Measurements from ENCODE around the gene CA9. TPM values are rescaled to one million over a fixed set of nuclear protein-coding genes. Genes with fewer than 3 reads are reported as not detected.
"Not testable (repeated sequence)": the region's sequence is repeated elsewhere in the genome, so short reads cannot be mapped to it uniquely, and the experiment has no call there.

Gene CA9
- total RNA-seq, 2 experiments from 2014 or later, result not detected

DNA sequence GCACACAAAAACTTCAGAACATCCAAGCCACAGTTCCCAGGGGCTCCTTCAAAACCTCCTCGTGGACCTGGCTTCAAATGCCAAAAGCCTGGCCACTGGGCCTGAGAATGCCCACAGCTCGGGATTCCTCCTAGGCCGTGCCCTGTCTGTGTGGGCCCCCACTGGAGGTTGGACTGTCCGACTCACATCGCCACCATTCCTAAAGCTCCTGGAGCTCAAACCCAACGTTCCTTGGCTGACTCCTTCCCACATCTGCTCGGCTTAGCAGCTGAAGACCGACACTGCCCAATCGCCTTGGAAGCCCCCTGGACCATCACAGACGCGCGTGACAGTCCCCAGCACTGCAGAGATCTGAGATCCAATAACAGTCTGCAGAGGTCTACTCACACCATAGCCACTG lies 30.7 kb upstream of the CA9 start:
- peaks cover 51% of the 10 kb centered on the region for H3K4me1 ChIP-seq (ENCODE audit: insufficient read depth, low read length)
- H3K4me1 Mint-ChIP-seq (ENCODE audit: low read depth), result peaks cover 69% of the 10 kb centered on the region
- H3K27ac Mint-ChIP-seq, result peak overlapping the region; percentile 51

DNA sequence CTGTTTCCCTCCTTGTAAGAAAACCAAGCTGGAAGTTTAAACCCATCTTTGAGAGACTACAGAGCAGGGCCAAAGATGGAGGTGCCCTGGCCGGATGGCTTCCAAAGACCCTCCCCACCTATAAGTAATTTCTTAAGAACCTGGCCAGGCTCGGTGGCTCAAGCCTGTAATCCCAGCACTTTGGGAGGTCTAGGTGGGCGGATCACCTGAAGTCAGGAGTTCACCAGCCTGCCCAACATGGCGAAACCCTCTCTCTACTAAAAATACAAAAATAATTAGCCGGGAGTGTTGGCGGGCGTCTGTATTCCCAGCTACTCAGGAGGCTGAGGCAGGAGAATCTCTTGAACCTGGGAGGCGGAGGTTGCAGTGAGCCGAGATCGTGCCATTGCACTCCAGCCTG lies 28.0 kb upstream of the CA9 start:
- peak overlapping the region; percentile 80 to 82 for H3K27ac ChIP-seq (ENCODE audit: low read depth in 1 of 2, low read length in 2 of 2)
- ChIA-PET CTCF (interaction anchor here (0.7 to 7.8 kb wide), 12 partner anchors 14 to 539 kb away, joined by 3 to 94 read pairs (median 16); partner anchors contain the start of genes ARHGEF39, CCDC107, CREB3 and RMRP), POLR2A (interaction anchor here (0.8 to 6.3 kb wide), 18 partner anchors 11 to 103 kb away, joined by 4 to 175 read pairs (median 12); partner anchors contain the start of genes ARHGEF39, CCDC107, CD72 and CREB3)
- peaks cover 73% of the 10 kb centered on the region for H3K4me1 Mint-ChIP-seq (ENCODE audit: low read depth)
- H3K9me3 Mint-ChIP-seq; ATAC-seq (ENCODE audit: poor library complexity); DNase-seq; H3K9me3 ChIP-seq (ENCODE audit: control insufficient read depth in 1 of 2, insufficient read depth in 1 of 2, low read length in 2 of 2); H3K27me3 Mint-ChIP-seq; H3K27me3 ChIP-seq (ENCODE audit: control insufficient read depth in 1 of 2, insufficient read depth in 2 of 2, low read length in 2 of 2); H3K36me3 ChIP-seq (ENCODE audit: insufficient read depth, low read length): not testable (repeated sequence)
- H3K27ac Mint-ChIP-seq, result peak overlapping the region; percentile 94
- intact Hi-C loops (cut with DNase I, micrococcal nuclease), result loop anchor here (1.0 to 5.0 kb wide), 7 partner anchors 41 to 169 kb away; partner anchors contain the start of genes CREB3 (in 1 of the 2), GBA2 (in 1 of the 2), HINT2 (in 1 of the 2) and RGP1 (in 1 of the 2)
- peaks cover 32% of the 10 kb centered on the region for H3K36me3 Mint-ChIP-seq (ENCODE audit: low read depth)
- H3K4me3 Mint-ChIP-seq, result peak overlapping the region; percentile 94
- peak overlapping the region; percentile 72 for H3K4me3 ChIP-seq (ENCODE audit: low read length)
- H3K4me1 ChIP-seq (ENCODE audit: insufficient read depth, low read length), result peaks cover 69% of the 10 kb centered on the region

More for the DNA sequence above, 30.7 kb upstream of the CA9 start:
- no peak overlapping the region for H3K4me3 ChIP-seq (ENCODE audit: low read length)
- no peak for ATAC-seq (ENCODE audit: poor library complexity)
- POLR2A ChIA-PET, result no interaction called here
- intact Hi-C loops (cut with DNase I, micrococcal nuclease), result no loop called here
- no peaks in the 10 kb centered on the region for H3K9me3 ChIP-seq (ENCODE audit: control insufficient read depth in 1 of 2, insufficient read depth in 1 of 2, low read length in 2 of 2)
- TF ChIP-seq, protein P1, sequence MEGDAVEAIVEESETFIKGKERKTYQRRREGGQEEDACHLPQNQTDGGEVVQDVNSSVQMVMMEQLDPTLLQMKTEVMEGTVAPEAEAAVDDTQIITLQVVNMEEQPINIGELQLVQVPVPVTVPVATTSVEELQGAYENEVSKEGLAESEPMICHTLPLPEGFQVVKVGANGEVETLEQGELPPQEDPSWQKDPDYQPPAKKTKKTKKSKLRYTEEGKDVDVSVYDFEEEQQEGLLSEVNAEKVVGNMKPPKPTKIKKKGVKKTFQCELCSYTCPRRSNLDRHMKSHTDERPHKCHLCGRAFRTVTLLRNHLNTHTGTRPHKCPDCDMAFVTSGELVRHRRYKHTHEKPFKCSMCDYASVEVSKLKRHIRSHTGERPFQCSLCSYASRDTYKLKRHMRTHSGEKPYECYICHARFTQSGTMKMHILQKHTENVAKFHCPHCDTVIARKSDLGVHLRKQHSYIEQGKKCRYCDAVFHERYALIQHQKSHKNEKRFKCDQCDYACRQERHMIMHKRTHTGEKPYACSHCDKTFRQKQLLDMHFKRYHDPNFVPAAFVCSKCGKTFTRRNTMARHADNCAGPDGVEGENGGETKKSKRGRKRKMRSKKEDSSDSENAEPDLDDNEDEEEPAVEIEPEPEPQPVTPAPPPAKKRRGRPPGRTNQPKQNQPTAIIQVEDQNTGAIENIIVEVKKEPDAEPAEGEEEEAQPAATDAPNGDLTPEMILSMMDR (IDR thresholded peaks at IDR 0.05), result no peak
- no peaks in the 10 kb centered on the region for H3K36me3 ChIP-seq (ENCODE audit: insufficient read depth, low read length)
- no peak for DNase-seq
- H3K27me3 Mint-ChIP-seq, result no peaks in the 10 kb centered on the region
- H3K9me3 Mint-ChIP-seq, result no peaks in the 10 kb centered on the region
- CTCF ChIA-PET, result interaction anchor here (1.0 to 1.3 kb wide), 2 partner anchors 26 to 39 kb away, joined by 3 to 4 read pairs; no protein-coding TSS in a partner anchor
- peaks cover 22% of the 10 kb centered on the region for H3K36me3 Mint-ChIP-seq (ENCODE audit: low read depth)
- H3K4me3 Mint-ChIP-seq, result peak overlapping the region; percentile 20
- H3K27ac ChIP-seq (ENCODE audit: low read depth in 1 of 2, low read length in 2 of 2), result no peak overlapping the region
- no peaks in the 10 kb centered on the region for H3K27me3 ChIP-seq (ENCODE audit: control insufficient read depth in 1 of 2, insufficient read depth in 2 of 2, low read length in 2 of 2)

DNA sequence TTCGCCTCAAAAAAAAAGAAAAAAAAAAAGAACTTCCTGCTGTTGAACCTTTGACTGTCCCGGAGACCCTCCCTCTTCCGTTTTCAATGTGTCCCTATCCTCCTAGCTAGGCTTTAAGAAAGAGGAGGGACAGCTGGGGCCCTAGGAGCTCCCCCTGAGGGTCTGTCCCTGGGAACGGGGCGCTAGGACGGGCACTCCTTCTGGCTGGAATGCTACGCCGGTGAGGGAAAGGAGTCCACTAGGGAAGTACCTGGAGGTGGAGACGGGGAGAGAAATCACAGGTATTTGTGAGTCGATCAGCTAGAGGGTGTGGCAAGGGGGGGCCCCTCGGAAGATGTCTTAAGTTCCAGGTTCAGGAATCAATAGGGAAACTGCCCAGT lies 27.6 kb upstream of the CA9 start:
- ChIA-PET CTCF (interaction anchor here (1.1 to 7.8 kb wide), 14 partner anchors 13 to 529 kb away, joined by 3 to 94 read pairs (median 12); partner anchors contain the start of genes ARHGEF39, CCDC107, CREB3 and FAM221B), POLR2A (interaction anchor here (0.6 to 6.3 kb wide), 23 partner anchors 11 to 1843 kb away, joined by 3 to 175 read pairs (median 10); partner anchors contain the start of genes ARHGEF39, CCDC107, CD72 and CREB3)
- ATAC-seq (ENCODE audit: poor library complexity) (no peak), DNase-seq (peak in 2 of 14 experiments; percentile 39 to 47)
- Histone ChIP-seq H3K27ac (ENCODE audit: low read depth in 1 of 2, low read length in 2 of 2) (peak overlapping the region; percentile 80 to 82), H3K36me3 (ENCODE audit: insufficient read depth, low read length) (peaks cover 8% of the 10 kb centered on the region), H3K9me3 (ENCODE audit: control insufficient read depth in 1 of 2, insufficient read depth in 1 of 2, low read length in 2 of 2) (no peaks in the 10 kb centered on the region), H3K4me3 (ENCODE audit: low read length) (peak overlapping the region; percentile 72), H3K4me1 (ENCODE audit: insufficient read depth, low read length) (peaks cover 73% of the 10 kb centered on the region), H3K27me3 (ENCODE audit: control insufficient read depth in 1 of 2, insufficient read depth in 2 of 2, low read length in 2 of 2) (no peaks in the 10 kb centered on the region)
- TF ChIP-seq, protein P1 (IDR thresholded peaks at IDR 0.05), result no peak
- Mint-ChIP-seq H3K27me3 (no peaks in the 10 kb centered on the region), H3K4me3 (peak overlapping the region; percentile 94), H3K9me3 (no peaks in the 10 kb centered on the region), H3K36me3 (ENCODE audit: low read depth) (peaks cover 32% of the 10 kb centered on the region), H3K4me1 (ENCODE audit: low read depth) (peaks cover 73% of the 10 kb centered on the region), H3K27ac (peak overlapping the region; percentile 94)
- intact Hi-C loops (cut with DNase I, micrococcal nuclease), result loop anchor here (1.0 to 5.0 kb wide), 7 partner anchors 41 to 169 kb away; partner anchors contain the start of genes CREB3 (in 1 of the 2), GBA2 (in 1 of the 2), HINT2 (in 1 of the 2) and RGP1 (in 1 of the 2)
